ENCODE data around the gene TTC6.

The TTC6 gene

GRCh38 chr14:37623971-37624370, 28.5 kb downstream of the TTC6 start:
- DNase-seq (ENCODE audit: low read depth in 2 of 2, low spot score in 1 of 2) = no peak

DNA sequence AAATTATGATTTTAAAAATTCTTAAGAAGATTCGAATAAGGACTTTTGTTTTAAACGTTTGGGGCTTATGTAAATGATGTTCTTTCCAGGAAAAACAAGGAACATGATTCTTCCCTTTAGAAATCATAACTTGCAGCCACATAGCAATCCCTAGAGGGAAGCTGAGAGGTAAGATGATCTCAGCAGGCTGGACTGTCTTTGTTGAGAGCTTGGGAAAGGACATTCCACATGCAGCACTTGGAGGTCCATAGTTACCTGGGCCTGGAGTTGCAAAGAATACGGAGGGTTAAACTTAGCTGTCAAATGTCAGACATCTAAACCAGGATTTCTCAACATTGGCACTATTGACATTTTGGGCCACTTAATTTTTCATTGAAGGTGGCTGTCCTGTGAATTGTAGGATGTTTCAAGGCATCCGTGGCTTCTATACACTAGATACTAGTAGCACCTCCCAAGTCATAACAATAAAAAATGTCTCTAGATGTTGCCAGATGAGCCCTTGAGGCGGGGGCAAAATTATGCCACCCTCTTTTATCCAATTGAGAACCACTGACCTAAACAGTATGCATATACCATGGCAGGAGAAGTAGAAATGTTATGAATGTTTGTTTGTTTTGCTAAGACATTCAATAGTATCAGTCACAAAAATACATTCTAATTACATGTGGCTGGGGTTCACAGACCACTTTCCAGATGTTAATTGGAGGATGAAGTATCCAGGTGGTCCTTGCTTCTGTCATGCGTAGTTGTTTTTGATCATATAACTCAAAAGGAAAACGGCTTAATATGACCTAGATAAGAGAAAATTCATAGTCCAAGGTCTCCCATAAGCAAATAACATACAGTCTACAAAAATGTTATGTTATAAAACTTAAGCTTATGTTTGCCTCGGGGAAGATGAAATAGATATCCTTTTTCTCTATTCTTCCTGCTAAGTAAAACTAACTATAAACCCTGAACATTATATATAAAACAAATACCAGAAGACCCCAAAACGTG, 30.5 kb downstream of the TTC6 start:
- DNase-seq (ENCODE audit: low read depth in 2 of 2, low spot score in 1 of 2) = no peak

DNA sequence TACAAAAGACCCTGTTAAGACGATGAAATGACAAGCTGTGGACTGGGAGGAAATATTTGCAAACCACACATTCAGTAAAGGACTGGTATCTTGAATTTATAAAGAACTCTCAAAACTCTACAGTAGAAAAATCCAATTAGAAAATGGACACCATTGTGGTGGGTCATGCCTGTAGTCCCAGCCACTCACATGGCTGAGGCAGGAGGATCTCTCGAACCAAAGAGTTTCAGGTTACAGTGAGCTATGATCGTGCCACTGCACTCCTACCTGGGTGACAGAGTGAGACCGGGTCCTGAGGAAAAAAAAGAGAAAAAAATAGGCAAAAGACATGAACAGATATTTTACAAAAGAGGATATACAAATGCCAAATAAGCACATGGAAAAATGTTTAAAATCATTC, 41.9 kb downstream of the TTC6 start:
- DNase-seq (ENCODE audit: low read depth in 2 of 2, low spot score in 1 of 2) = no peak

DNA sequence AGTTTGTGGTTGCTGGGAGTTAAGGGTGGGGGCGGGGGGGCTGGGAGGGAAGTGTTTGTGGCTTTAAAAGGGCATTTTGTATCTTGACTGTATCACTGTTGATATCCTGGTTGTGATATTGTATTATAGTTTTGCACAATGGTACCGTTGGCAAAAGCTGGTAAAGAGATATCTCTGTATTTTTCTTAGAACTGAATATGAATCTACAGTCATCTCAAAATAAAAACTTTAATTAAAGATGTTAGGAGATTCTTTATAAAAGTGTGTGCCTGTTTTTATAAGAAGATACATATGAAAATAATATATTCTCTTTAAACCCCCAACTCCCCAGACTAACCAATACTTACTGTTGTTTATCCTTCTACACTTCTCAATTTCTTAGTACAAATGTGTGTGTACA, 43.2 kb downstream of the TTC6 start:
- DNase-seq (ENCODE audit: low read depth in 2 of 2, low spot score in 1 of 2) = no peak

DNA sequence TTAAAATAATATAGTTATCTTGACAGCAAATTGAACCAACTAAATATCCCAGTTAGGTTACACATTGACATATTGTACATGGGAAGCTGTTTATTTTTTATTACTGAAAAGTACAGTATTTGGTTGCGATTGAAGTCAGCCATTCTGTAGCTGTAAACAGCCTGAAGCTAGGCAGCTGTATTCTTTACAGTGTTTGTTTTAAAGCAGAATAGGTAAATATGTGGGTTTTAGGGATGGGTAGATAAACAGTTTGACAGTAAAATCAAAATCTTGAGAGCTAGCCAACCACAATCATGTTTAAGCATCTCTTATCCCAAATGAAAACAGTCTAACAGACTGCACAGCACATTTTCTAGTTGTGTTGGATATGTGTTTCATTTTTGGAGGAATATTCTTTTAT, 45.7 kb downstream of the TTC6 start:
- DNase-seq (ENCODE audit: low read depth in 2 of 2, low spot score in 1 of 2) = no peak

DNA sequence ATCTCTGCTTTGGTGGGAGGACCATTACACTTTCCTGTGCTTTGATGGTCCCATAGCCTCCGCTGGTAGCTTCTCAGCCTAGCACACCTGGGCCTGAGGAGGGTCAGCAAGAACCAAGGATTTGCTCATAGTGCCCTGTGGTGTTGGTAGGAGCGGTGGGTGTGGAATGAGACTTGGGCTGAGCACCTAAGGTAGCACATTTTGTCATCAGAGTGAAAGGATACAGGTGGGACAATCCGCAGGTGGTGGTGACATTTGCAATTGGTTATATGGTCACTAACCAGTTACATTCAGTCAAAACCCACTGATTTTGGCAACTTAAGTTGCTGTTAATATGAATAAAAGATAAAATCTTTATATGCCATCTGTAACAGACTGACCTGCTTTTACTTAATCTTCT, 46.7 kb downstream of the TTC6 start:
- no peak for DNase-seq (ENCODE audit: low read depth in 2 of 2, low spot score in 1 of 2)

GRCh38 chr14:37643701-37644100, 48.3 kb downstream of the TTC6 start:
- DNase-seq (ENCODE audit: low read depth in 2 of 2, low spot score in 1 of 2) = no peak

Measured in stimulated activated CD8-positive, alpha-beta memory T cell treated with anti-CD3 and anti-CD28 coated beads, Interleukin-4, amount 100 ng/mL, for 1 hour (primary cell).